ENCODE results near the gene RPL39.

DNA sequence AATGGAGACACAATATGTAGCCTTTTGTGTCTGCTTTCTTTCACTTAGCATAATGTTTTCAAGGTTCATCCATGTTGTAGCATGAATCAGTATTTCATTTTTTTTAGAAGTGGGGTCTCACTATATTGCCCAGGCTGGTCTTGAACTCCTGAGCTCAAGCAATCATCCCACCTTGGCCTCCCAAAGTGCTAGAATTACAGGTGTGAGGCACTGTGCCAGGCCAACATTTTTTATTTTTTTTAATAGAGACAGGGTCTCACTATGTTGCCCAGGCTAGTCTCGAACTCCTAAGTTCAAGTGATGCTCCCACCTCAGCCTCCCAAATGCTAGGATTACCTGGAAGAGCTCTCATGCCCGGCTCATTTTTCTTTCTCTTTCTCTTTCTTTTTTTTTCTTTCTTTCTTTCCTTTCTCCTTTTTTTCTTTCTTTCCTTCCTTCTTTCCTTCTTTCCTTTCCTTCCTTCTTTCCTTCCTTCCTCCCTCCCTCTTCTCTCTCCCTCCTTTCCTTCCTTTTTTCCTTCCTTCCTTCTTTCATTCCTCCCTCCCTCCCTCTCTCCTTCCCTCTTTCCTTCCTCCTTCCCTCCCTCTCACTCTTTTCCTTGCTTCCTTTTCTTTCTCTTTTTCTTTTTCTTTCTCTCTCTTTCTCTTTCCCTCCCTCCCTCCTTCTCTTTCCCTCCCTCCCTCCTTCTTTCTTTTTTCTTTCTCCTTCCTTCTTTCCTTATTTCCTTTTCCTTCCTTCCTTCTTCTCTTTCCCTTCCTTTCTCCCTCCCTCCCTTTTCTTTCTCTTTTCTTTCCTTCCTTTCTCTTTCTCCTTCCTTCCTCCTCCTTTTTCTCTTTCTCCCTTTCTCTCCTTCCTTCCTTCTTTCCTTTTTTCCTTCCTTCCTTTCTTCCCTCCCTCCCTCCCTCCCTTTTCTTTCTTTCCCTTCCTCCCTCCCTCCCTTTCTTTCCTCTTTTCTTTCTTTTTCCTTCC lies 10.1 kb upstream of the RPL39 start:
- TF ChIP-seq, protein P1, sequence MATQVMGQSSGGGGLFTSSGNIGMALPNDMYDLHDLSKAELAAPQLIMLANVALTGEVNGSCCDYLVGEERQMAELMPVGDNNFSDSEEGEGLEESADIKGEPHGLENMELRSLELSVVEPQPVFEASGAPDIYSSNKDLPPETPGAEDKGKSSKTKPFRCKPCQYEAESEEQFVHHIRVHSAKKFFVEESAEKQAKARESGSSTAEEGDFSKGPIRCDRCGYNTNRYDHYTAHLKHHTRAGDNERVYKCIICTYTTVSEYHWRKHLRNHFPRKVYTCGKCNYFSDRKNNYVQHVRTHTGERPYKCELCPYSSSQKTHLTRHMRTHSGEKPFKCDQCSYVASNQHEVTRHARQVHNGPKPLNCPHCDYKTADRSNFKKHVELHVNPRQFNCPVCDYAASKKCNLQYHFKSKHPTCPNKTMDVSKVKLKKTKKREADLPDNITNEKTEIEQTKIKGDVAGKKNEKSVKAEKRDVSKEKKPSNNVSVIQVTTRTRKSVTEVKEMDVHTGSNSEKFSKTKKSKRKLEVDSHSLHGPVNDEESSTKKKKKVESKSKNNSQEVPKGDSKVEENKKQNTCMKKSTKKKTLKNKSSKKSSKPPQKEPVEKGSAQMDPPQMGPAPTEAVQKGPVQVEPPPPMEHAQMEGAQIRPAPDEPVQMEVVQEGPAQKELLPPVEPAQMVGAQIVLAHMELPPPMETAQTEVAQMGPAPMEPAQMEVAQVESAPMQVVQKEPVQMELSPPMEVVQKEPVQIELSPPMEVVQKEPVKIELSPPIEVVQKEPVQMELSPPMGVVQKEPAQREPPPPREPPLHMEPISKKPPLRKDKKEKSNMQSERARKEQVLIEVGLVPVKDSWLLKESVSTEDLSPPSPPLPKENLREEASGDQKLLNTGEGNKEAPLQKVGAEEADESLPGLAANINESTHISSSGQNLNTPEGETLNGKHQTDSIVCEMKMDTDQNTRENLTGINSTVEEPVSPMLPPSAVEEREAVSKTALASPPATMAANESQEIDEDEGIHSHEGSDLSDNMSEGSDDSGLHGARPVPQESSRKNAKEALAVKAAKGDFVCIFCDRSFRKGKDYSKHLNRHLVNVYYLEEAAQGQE (IDR thresholded peaks at IDR 0.05; ENCODE audit: insufficient read depth in 1 of 2, low read depth in 2 of 2, low read length in 2 of 2): no peak
- TF ChIP-seq POLR2AphosphoS5 (IDR thresholded peaks at IDR 0.05; ENCODE audit: low read depth, low read length): no peak
- TF ChIP-seq SIN3A (IDR thresholded peaks at IDR 0.05; ENCODE audit: borderline replicate concordance, insufficient read depth, low read length): no peak
- TF ChIP-seq FOXP2 (optimal IDR thresholded peaks at IDR 0.05; ENCODE audit: borderline replicate concordance, extremely low read depth, extremely low read length, insufficient read depth): no peak

Measured in PFSK-1 (cell line).